GM19099 (cell line): ENCODE data around the gene KBTBD3.

Experiments
- POLR2A ChIP-seq: IDR thresholded peaks from 3 replicates; pipeline ENCODE4 v1.6.1; 2011; ENCODE audit warnings: low read depth; ENCODE audit not compliant: insufficient read length; ENCODE audit errors: extremely low read depth

KBTBD3 gene

DNA sequence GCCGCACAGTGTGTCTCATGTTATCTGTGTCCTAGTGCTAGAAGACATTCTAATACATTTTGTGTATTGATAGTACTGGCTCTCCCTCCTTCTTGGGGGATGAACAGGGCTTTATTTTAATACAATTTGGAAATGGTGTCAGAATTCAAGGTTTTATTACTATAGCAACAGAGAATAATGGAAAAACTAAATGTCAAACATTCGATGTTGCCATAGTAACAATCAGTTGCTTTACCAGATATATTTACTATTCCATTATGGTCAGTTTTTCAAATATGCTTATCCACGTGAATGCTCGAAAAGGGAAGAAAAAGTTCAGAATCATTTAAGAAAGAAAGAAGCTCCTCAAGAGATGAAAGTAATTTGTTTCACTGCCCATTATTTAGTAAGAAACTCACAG lies 46.5 kb downstream of the KBTBD3 start:
- TF ChIP-seq POLR2A: no peak

DNA sequence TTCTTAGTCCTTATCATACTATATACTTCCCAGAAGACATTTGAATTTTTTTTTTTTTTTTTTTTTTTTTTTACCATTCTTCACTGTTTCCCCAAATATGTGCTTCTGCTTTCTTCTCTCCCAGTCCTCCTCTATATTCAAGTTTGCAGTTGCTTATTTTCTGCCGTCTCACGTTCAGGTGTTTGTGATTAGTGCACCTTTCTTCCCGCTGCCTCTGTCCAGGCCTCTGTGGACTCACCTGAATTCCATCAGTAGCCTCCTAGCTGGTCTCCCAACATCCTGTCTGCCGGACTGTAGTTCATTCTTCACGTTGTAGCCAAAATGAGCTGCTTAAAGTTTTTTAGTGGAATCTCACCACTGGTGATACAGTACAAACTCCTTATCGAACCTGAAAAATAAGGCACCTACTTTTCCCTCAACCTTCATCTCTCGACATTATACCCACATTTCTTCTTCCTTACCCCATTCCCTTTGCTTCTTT lies 54.3 kb downstream of the KBTBD3 start:
- no peak for TF ChIP-seq POLR2A

DNA sequence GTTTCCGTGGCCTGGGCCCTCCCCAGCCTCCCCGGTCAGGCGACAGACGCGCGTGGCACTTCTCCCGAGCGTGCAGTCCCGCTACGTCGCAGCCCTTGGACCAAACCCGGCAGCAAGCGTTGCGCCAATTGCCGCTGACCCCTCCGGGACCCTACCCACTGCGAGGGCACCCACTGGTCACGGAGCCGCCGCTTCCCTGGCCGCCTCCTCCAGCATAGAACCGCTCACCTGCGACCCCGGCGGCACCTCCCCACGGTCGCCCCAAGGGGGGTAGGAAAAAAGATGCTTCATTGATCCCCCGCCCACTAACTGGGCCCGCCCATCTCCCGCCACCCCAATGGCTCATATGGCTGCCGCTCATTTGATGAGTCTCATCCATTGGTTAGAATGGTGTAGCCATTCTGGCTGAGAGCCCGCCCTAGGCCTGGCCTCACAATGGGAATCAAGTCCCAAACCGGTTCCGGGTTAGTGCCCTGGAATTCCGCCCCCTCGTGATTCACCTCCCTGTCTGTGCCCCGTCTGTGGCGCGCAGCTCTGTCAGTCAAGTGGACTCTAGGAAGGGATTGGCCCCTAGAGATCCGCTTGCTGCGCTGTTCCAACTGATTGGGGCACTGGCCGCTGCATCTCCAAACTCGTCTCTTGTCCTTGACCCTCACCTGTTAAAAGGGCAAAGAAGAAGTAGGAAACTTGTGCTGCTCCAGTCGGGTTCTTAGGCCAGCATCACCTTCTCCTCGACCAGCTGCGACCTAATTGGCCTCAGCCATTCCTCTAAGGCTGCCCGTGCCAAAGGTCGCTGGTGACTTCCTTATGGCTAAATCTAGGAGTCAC lies 55.0 kb downstream of the KBTBD3 start, which contains the start of gene MSANTD4:
Gene MSANTD4 (minus strand): TSS at position 274 of the 828 bp plus-strand sequence. CDS start 11,323 bp downstream, outside the sequence.
- TF ChIP-seq POLR2A: peak; percentile 75

DNA sequence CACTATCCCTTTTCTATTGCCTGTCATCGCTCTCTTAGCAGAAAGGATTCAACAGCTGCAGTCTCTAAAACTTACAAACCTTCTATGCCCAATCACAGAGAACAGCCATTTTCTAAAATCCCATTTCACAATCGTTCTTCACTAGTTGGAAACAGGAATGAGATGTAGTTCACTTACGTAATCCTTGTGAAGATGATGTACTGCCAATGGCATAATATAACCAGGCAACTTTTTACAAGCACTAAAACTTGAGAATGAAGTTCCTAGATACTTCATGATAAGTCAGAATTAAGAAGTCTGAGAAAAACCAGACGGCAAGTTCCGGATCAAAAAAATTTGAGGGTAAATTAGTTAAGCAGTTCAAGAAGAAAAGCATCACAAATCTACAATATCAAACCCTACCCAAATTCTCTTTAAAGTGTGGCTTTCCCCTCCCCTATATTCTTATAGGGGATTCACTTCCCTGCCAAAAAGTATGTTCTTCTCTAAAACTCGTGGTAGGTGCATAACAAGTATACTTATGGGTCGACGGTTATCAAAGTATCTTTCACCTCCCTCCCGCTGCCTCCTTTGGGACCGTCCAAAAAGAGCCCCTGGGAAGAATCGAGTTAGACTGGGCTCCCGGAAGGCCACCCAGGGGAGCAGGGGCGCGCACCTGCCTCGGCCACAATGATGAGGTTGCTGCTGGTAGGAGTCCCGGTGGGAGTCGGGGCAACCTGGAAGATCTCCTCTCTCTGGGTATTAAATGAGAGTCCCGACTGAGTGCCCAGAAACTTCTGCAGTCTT lies 55.8 kb downstream of the KBTBD3 start:
- TF ChIP-seq POLR2A: no peak

DNA sequence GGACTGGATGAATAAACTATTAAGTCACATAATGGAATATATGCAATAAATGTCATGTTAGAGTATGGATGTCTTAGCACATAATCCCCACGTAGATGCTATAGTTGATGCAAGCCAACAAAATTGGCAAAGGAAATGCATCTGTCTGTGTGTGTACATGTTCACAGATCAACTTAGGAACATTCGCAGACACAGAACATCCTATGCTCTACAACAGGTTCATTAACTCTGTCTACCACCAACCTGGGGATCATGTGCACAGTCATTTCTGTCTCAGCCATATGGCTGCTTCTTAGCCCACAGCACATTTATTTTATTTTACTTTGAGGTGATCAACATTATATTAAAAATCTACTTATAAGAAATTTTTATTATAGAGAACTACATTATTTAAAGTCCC lies 60.1 kb downstream of the KBTBD3 start:
- TF ChIP-seq POLR2A: no peak

DNA sequence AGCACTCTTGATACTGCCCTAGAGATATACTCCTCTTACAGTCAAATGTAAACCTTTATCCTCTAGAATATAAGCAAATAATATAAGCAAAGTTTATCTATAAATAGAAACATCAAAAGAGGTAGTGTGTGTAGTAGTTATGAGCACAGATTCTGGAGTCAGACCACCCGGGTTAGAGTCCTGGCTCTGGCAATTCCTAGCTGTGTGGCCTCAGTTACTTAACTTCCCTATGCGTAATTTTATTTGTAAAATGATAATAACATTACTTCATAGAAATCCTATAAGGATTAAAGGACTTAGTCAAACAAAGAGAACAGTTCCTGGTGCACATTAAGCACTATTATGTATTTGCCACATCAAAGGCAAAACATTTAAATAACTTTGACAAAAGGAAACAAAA lies 62.1 kb downstream of the KBTBD3 start:
- TF ChIP-seq POLR2A: no peak

DNA sequence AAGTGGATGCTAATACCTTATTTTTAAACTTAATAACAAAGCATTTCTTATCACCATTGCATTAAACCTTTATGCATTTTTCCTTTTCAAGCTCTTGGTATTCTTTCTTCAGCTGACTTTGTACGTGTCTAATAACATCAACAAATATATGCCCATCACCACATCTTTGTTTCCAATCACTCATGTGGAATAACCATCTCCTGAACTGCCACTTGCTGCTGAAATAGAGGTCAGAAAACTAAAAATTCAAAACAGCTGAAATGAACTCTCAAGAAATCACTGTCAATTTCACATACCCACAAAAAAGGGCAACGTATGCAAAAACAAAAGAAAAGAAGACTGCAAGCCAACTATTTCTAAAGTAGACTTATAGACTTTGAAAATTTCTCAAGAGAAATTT lies 62.5 kb downstream of the KBTBD3 start:
- no peak for TF ChIP-seq POLR2A

DNA sequence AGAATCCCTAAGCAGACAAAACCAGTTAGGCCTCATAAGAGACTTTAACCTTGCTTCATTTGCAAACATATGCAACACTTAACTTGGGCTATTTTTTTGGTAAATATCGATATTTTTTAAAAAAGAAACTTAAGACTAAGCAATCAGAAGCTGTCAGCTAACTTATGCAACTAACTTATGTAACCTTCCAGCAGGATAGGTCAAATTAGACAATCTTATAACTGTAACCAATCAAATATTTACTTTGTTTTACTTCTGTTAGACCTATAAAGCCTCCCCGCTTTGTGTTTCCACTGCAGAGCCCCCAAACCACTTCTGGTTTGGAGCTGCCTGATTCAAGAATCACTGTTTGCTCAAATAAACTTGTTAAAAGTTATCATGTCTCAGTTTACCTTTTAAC lies 63.1 kb downstream of the KBTBD3 start:
- no peak for TF ChIP-seq POLR2A

DNA sequence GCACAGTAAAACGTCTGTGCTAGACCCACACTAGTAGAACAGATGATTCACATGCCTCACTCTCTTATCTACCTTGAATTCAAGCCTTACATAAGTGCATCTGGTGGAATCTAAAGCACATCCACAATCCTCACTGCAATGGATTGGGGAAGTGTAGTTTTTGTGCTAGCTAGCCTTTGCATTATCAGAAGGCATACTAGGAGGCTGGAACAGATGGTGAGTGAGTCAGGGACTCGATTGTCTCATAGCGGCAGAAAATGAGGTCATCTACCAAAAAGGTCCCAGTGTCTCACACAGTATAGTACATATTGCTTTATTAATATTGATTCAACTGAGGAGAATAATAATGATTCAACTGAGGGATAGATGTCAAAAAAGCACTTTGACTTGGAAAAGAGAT lies 64.4 kb downstream of the KBTBD3 start:
- TF ChIP-seq POLR2A: no peak

DNA sequence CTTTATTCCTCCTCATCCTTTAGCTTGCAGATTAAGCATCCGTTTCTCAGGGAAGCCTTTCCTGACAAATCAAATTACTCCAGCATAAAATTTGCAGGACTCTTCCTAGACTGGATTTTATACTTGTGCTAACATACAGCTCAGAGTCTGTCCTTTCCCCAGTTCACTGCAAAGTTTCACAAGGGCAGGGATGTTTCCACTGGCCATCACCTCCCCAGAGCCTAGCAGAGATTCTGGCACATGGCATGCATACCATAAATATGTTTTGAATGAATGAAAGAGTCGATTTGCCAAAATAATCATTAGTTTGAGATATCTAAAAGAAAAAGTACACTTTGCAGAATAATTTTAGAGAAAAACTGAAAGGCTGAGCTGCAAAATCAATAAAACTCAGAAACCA lies 65.7 kb downstream of the KBTBD3 start:
- no peak for TF ChIP-seq POLR2A

DNA sequence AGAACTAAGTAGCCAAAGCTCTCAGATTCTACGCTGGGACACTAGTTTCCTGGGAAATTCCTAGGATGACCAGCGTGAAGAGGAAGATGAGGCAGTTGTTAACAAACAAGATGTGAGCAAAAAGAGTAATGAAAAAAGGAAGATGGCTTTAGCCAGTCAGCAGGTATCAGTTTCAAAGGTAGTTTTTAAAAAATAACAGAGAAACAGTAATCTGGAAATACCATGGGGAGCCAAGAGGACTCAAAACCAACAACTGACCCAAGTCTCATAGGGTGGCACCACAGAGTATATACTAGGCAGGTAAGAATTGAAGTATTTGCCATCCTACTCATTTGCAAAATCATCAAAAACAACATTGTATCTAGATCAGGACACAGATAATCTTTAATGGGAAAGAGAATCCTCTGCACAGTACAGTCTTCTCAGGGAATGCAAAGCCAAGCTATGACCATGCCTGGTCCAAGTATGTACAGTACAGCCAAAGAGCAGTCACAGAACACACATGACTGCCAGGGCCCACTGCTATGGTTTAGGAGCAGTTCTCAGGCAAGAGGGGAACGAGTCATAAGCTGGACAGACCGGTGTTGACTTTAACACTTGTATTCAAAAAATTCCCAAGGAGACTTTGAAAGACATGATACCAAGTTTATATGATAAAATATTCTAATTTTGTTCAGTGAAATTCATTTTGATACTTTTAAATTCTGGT lies 75.7 kb downstream of the KBTBD3 start:
- no peak for TF ChIP-seq POLR2A
